DMS153 treated with DMSO at 0.1 percent for 48 hours (cell line): ENCODE data around the gene RIMS3.

ENCODE experiments used
- DNase-seq: peaks from one replicate; lab custom pipeline; 2025; ENCODE audit not compliant: unreplicated experiment; lab: John Stamatoyannopoulos, UW

The RIMS3 gene

DNA sequence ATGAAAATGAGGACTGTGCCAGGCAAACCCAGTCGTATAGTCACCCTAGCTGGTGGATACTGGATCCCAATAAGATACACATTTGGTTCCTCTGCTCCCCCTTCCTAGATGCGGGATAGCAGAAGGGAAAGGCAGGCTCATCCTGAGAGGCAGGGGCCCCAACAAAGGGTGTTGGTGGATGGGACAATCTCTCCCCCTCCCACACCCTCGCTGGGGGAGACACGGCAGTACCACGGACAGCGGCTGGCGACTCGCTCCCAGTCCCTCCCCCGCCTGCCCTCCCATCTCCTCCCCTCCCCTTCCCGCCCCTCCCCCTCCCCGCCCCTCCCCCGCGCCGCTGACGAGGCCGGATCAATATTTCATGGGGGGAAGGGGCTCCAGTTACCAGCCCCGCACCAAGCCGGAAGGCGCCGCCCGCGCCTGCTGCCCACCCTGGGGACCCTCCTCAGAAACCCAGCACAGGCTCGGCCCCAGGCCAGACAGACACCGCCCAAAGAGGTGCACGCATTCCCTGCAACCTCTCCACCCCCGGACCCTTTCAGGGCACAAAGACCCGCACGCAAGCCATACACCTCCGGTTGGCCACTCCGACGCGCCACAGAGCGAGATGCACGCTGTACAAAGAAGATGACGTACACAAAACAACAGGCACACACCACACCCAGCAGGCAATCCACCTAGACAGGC, 11.5 kb downstream of the RIMS3 start:
- peak; percentile 42 for DNase-seq

- DNase-seq, result no peak
These were observed 12.5 kb downstream of the RIMS3 start for GRCh38 chr1:40652979-40653378.

GRCh38 chr1:40652468-40652867, 13.0 kb downstream of the RIMS3 start:
- no peak for DNase-seq

- no peak for DNase-seq
These were observed 14.2 kb downstream of the RIMS3 start for GRCh38 chr1:40651138-40651857.

- no peak for DNase-seq
These were observed 15.4 kb downstream of the RIMS3 start for GRCh38 chr1:40650075-40650474.

DNA sequence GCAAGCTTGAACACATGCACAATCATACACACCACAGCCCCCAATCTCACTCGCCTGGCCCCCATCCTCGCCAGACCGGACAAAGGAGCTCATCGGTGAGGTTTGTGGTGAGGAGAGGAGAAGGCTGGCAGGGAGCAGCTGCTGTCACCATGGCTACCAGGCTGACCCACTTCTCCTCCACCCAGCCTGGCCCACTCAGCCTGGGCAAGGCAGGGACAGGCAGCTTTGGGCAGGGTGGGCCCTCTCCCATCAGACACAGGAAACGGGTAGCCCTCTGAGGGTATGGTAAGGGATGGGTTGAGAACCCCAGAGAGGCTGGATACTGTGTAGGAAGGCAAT, 15.9 kb downstream of the RIMS3 start:
- DNase-seq, result no peak

DNA sequence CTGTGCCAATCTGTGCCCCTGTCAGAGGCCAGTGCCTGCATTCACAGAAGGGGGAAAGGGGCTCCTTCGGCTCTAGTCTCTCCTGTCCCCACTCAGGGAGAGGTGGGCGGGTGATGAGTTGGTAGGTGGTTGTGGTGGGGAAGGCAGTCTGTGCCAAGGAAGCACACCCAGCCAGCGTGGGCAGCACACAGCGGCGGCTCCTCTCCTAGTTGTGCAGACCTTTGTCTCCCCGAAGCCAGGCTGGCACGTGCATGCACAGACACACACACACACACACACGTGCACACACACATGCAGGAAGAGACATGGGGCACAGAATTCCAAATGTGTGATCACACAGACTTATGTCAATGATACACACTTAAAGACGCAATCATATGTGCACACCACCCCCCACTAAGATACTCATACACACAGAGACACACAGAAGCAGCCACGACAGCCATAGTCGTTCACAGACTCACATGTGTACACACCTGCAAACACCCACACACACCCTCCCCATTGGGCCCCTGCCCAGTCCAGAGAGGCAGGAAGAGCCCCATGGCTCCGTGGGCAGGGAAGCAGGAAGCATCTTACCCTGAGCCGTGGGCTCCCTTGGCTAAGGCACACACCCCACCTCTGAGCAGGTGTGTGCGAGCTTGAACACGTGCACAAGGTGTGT, 16.4 kb downstream of the RIMS3 start:
- DNase-seq, result peak; percentile 29

- no peak for DNase-seq
These were observed 17.3 kb downstream of the RIMS3 start for GRCh38 chr1:40648200-40648599.

DNA sequence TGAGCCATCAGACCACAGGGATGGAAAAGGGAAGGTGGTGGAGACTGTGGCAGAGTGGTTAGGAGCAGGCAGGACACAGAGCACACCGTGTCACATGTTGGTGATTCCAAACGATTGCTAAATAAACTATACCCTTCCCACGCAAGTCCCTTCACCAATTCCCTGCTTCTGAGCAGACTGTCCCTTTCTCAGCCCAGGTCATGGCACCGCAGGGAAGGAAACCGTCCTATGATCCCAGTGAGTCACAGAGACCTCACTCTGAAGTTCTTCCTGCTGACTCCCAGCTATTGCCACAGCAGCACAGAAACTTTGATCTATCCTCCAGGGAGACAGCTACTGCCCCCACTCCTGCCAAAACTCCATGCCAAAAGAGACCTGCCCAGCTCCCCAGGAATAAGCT, 19.2 kb downstream of the RIMS3 start:
- DNase-seq, result no peak

DNA sequence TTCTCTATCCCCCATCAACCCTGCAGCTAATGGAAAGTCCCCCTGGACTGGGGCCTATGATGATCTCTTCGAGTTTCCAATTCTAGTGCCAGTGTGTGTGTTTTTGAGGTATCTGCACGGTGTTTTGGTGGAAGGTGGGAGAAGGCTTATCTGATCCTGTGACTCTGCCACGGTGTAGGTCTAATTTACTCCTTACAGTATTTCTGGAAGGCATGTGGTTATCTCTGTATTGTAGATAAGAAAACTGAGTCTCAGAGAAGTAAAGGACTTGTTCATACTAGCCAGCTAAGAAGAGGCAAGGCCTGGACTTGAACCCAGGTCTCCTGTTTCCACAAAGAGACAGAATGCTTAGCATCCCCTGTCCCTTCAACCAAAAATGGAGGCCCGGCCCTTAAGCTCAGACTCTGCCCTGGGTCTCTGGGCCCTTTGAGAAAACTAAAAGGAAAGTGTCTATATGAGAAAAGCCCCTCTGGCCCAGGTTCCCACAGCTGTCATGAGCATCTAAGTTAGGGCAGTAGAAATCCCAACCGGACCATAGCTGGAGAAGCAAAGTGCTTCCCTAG, 20.3 kb downstream of the RIMS3 start:
- no peak for DNase-seq

- no peak for DNase-seq
These were observed 23.8 kb downstream of the RIMS3 start for GRCh38 chr1:40641601-40642242.

GRCh38 chr1:40640314-40641076, 25.0 kb downstream of the RIMS3 start:
- DNase-seq, result no peak

- DNase-seq, result no peak
These were observed 27.1 kb downstream of the RIMS3 start for GRCh38 chr1:40638097-40639036.

- no peak for DNase-seq
These were observed 27.9 kb downstream of the RIMS3 start for GRCh38 chr1:40637470-40638007.

GRCh38 chr1:40636777-40637176, 28.7 kb downstream of the RIMS3 start:
- DNase-seq, result no peak

- no peak for DNase-seq
These were observed 29.6 kb downstream of the RIMS3 start for GRCh38 chr1:40635763-40636500.

DNA sequence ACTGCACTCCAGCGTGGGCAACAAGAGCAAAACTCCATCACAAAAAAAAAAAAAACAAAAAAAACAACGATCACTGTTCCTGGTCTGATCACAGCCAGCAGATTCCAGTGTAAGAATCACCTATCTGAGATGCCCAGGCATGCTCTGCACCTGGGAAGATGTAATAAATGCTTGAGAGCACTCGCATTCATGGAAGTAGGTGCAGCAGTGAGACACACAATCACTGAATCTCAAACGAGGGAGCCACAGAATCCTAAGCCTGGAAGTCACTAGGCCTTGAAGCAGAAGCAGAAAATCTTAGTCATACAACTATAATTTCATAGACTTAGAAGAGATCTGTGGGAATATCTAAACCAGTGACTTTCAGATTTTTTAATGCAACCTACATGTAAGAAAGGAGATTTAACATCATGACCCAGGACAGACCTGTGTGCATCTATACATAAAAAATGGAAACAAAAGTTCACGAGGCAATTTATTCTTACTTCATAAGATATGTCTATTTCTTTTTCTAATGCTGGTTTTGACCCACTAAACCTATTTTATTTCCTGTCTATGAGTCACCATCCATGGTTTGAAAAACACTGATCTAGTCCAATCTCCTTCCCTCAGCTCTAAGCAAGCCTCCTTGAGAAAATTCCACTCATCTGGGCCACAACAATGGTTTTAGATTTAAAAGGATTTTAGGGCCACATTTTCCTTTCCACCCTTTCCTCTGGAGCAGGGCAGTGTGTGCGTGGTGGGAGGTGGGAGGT, 30.4 kb downstream of the RIMS3 start:
- no peak for DNase-seq

GRCh38 chr1:40633931-40634376, 31.5 kb downstream of the RIMS3 start:
- DNase-seq, result no peak
